GM15510 (cell line): ENCODE measurements around the gene DIP2C.

ENCODE experiments used
- POLR2A ChIP-seq: IDR thresholded peaks from 3 replicates; pipeline ENCODE4 v1.6.1; 2011; ENCODE audit warnings: borderline replicate concordance; ENCODE audit not compliant: insufficient read length; ENCODE audit errors: extremely low read depth

DIP2C gene

DNA sequence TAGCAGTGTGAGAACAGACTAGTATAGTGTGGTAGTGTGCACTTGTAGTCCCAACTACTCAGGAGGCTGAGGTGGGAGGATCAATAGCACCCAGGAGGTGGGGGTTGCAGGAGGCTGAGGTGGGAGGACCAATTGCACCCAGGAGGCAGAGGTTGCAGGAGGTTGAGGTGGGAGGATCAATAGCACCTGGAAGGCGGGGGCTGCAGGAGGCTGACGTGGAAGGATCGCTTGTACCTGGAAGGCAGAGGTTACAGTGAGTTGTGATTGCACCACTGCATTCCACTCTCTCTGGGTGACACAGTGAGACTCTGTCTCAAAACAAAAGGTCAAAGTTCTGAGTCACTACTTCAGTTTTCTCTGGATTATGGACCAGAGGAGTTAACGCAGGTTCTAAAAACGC, 22.6 kb upstream of the DIP2C start:
- TF ChIP-seq POLR2A, result no peak

DNA sequence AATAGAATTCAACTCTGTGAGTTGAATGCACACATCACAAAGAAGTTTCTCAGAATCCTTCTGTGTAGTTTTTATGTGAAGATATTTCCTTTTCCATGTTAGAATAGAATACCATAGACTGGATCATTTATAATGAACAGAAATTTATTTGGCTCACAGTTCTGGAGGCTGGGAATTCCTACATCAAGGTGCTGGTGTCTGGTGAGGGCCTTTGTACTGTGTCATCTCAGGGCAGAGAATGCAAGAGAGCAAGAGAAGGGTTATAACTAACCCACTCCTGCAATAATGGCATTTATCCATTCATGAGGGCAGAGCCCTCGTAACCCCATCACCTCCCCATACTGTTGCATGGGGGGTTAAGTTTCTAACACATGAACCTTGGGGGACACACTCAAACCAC, 18.4 kb upstream of the DIP2C start:
- TF ChIP-seq POLR2A, result no peak

DNA sequence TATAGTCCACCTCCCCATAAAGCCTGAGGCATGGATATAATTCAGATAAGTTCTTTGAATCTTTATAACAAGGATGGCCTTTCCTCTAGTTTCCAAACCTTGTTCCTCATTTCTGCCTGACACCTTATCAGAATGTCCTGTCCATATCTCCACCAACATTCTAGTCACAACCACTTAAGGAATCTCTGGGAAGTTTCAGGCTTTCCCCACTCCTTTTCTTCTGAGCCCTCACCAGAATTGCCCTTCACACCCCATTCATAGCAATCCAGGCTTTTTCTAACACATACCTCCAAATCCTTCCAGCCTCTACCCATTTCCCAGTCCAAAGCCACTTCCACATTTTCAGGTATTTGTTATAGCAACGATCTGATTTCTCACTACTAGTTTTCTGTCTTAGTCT, 18.0 kb upstream of the DIP2C start:
- TF ChIP-seq POLR2A, result no peak

DNA sequence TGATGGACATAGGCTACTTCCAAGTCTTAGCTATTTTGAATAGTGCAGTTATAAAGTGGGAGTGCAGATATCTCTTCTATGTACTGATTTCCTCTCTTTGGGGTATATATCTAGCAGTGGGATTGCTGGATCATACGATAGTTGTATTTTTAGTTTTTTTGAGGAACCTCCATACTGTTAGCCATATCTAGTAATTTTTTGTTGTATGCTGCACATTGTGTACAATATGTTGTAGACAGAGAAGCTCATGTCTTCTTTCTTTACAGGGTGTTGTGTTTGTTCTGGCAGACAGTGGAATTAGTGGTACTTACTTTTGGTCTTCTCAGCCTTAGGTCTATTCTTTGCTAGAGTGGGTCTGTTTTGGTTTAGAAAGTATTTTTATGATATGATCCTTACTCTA, 13.7 kb upstream of the DIP2C start:
- TF ChIP-seq POLR2A, result no peak

DNA sequence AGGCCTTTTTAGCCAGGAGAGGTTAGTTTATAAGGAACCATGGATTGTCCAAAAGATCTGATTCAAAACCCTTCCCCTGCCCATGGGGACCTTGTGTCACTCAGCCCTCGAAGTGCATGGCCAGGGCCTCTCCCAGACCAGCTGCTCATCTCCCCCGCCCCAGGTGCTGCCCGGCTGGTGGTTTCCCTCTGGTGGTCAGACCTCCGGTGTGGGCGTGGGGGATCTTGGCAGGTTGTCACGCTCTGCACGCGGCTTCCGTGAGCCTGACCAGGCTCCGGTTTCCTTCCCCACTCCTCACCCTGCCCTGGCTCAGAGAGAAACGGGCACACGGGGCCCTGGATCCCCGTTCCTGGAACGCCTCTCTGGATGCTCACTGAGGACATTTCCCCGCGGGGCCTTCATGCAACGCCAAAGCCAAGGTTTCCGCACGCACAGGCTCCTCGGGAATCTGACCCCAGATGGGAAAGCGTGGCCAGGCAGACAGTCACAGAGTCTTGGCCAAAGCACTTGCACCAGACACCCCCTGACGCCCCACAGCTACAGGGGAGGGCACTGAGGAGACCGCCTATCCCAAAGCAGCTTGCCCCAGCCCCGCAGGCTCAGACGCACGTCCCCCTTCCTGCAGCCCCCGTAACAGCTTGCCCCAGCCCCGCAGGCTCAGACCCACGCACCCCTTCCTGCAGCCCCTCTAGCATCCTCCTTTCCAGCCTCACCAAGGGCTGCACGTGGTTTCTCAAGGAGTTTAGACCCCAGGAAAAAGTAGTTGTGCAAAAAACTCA, 7.8 kb upstream of the DIP2C start:
- TF ChIP-seq POLR2A, result no peak

DNA sequence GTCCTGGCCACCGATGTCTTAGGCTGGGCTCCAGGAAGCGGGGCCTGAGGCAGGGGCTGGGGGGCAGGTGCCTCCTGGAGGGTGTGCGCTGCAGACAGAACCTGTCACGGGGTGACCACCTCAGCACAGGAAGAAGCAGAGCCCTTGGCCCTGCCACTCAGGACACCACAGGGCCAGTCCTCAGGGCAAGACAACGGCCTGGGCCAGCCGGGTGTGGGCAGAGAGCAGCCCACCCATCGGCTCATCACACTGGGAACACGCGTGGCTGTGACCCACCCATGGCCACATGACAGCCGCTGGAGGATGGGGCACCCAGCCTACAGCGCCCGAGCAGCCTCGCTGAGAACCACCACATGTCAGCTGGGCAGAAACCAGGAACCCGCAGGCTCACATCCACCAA, 5.9 kb upstream of the DIP2C start:
- TF ChIP-seq POLR2A, result no peak

DNA sequence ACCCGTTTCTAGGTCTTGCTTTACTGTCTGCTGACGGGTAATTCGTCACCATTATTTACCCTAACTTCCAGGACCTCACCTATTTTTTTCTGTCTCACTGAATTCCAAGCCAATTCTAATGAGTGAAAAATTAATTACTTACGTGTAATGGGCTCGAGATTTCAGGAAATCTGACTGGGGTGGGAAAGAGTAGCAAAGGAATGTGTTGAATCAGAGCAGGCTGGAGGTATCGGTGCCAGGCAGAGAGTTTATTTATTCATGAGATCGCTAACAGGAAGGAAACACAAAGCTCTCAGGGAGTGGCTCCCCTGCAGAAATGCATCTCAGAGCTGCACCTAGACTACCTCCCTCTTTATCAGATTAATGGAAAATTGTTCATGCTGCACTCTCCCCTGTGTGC, 4.0 kb upstream of the DIP2C start:
- no peak for TF ChIP-seq POLR2A

DNA sequence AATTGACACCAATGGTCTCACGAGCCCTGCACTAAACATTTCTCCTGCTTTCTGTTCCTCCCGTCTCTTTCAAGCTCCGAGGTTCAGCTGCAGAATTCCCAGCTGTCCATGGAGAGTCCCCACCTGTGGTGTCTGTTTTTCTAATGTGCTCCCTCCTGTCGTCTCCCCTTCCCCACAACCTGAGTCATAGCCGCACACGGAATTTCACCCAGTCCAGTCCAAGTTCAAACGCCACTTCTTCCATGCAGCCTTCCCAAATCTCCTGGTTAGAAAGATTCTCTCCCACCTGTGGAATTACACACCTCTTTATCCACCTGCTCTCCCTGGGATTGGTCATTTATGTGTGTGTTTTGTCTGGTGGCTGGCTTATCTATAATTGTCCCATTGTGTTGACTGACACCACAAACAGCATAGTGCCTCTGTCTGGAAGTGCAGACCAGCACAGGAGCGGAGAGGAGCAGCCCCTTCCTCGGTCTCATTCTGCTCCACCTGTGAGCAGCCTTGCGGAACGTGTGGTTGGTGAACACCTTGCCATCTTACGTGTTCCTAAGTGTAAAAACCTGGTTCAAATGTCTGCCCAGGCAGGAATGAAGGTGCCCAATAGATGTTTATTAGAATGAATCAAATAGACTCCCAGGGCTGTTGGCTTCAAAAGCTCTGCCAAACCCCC, 3.3 kb upstream of the DIP2C start:
- TF ChIP-seq POLR2A, result no peak

DNA sequence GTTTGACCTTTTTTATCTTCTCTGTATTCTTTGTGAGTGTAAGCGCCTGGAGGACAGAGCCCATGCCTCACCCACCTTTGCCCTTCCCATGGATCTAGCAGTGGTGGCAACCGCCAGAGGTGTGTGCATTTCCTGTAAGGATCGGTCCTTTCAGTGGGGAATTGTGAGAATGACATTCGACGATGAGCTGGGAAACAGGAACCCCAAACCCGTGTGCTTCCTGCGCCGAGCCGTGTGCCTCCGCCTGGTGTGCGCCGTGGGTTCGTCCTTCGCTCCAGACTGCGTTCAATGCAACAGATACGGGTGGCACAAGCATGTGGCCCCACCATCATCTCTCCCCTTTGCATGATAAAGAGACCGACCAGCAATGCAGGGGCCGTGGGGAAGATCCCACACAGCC, 1.7 kb upstream of the DIP2C start:
- no peak for TF ChIP-seq POLR2A

DNA sequence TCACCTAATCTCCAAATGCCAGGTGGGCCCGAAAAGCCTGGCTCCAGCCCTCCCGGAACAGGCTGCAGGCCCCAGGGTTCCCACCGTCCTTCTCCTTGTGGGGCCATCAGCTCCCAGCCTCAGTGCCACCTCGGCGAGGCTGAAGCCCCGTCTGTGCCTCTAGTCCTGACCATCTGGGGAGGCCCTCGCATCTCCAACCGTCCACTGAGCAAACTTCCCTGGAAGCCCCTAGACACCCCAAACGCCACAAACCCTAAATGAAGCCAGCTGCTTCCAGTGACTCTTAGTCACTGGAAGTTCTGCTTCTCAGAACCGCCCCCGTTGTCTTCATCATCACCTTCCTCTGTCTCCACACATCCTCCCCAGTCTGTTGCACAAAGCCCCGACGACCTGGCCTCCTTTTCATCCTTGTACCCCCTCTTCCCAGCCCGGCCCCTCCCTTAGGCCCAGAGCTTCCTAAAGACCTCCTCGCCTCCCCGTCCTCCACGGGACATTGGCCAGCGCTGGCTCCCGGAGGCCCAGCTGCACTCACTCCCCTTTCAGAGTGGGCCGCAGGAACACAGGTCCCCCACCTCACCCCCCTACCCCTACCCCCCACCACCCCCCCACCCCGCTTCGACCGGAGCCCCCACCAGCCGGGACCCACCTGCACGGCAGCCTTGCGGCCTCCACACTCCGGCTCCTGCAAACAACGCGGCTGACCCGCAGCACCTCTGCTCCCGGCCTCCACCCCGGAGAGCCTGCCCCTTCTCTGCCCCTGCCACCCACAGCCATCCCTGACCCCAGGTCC, 1.1 kb upstream of the DIP2C start:
- TF ChIP-seq POLR2A, result no peak

DNA sequence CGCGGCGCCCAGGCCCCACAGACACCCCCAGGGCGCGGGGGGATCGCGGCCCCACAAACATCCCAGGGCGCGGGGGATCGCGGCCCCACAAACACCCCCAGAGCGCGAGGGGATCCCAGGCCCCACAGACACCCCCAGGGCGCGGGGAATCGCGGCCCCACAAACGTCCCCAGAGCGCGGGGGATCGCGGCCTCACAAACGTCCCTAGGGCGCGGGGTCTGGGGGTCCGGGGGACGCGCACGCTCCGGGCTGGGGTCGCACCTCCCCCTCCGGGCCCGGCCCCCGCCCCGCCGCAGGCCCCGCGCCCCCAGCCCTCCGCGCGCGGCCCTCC, 382 bp downstream of the DIP2C start:
- no peak for TF ChIP-seq POLR2A

DNA sequence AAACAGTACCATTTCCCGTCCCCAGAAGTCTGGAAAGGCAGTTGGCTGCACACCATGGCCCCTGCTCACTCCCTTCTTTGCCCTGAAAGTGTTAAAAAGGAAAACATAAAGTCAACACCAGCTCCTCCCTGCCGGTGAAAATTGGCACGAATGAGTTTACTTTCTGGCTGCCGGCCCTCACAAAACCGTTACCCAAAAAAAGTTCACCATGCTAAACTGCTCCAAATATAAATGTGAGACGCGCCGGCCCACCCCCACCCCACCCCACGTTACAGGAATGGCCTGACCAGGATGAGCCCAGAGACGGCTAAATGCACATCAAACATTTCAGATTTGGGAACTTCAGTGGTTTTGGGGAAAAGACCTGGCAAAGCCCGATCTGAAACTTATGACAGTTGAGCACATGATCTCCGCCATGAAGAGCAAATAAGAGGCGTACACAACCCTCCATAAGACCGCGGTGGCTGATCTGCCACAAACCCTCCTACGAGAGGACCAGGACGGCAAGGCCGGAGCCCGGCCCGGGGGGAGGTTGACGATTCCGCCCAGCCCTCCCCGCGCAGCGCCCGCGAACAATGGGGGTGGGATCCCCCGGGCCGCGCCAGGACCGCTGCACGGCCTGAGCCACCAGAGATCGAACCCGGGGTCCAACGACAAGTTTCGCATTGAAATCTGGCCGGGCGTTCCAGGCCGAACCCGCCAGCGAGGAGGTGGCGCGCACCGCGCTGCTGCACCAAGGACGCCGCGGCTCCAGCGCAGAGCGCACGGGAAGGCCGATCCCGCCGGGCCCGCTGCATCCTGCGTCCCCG, 952 bp downstream of the DIP2C start:
- TF ChIP-seq POLR2A, result no peak

DNA sequence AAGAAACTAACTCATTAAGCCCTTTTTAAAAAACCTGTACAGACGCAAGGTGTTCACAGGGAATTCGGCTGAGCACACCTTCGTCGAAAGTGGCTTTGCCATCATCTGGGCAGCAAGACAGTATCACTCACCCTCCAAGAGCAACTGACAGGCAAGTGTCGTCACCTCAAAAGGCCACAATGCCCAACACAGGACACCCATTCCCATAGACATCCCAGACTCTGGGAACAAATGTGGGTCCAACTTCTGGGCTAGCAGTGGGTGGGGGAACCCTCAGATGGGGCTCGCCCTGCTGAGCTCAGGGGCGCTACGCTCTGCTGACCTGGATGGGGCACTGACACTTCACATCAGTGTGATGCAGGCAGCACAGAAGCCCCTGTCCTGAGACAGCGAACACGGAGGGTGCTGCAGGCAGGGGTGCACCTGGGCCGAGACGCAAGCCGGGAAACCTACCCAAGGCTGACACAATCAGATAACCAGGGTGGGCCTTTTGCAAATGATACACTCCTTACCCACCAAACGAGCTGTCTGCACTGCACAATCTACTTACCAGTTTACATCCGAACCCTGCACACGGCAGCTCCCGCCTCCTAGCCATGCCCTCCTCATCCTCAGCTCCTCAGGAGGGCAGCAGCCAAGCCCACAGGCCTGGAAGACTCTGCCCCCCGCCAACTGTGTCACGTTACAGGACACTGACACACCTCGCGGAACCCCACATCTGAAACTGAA, 1.7 kb downstream of the DIP2C start:
- TF ChIP-seq POLR2A, result no peak
